ENCODE data around the gene RIC3.

Gene RIC3

DNA sequence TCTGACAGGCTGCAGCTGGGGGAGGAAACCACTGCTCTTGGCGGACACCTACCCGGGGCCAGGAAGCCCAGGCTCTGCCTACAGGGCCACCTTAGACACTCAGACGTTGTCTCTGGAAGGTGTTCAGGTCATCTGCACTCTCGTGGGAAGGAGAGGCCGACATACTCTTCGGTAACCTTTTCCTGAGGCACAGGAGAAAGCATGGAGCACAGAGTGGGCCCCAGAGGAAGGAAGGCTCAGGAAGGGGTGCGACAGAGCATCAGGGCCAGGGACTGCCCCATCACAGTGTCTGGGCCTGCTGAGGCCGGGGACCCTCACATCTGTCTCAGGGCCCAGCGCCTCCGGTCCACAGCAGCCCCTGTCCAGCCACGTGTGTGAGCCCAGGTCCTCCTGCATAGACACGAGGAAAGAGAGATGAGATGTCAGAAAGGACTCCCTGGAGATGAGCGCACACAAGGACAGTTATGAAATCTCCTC, 106.0 kb downstream of the RIC3 start:
- H3K79me2 ChIP-seq (ENCODE audit: low read length) = no peaks in the 10 kb centered on the region

GRCh38 chr11:8061555-8062428, 107.0 kb downstream of the RIC3 start:
- Histone ChIP-seq H3K36me3 (replicated peaks; ENCODE audit: insufficient read depth, low read length) (no peaks in the 10 kb centered on the region), H3K4me2 (ENCODE audit: low read depth, low read length) (no peak overlapping the region), H3K9me2 (replicated peaks; ENCODE audit: insufficient read depth, low read length) (no peaks in the 10 kb centered on the region), H3F3A (ENCODE audit: insufficient read depth, low read length) (no peaks in the 10 kb centered on the region), H3K9ac (ENCODE audit: low read length) (no peak overlapping the region), H3K27ac (ENCODE audit: low read length) (no peak overlapping the region), H3K4me3 (ENCODE audit: low read length) (no peak overlapping the region), H3K27me3 (replicated peaks; ENCODE audit: insufficient read depth, low read length) (no peaks in the 10 kb centered on the region), H3K4me1 (ENCODE audit: low read length) (no peaks in the 10 kb centered on the region), H3K79me2 (ENCODE audit: low read length) (no peaks in the 10 kb centered on the region), H4K20me1 (ENCODE audit: insufficient read depth, low read length) (no peaks in the 10 kb centered on the region), H2AFZ (ENCODE audit: low read length) (no peak overlapping the region), H3K9me3 (replicated peaks; ENCODE audit: insufficient read depth, low read length) (no peaks in the 10 kb centered on the region)
- TF ChIP-seq EZH2 (optimal IDR thresholded peaks at IDR 0.05; ENCODE audit: low read depth, low read length) (no peak), EZH2phosphoT487 (IDR thresholded peaks at IDR 0.05; ENCODE audit: low read length) (no peak)
- TF ChIP-seq, protein P1, sequence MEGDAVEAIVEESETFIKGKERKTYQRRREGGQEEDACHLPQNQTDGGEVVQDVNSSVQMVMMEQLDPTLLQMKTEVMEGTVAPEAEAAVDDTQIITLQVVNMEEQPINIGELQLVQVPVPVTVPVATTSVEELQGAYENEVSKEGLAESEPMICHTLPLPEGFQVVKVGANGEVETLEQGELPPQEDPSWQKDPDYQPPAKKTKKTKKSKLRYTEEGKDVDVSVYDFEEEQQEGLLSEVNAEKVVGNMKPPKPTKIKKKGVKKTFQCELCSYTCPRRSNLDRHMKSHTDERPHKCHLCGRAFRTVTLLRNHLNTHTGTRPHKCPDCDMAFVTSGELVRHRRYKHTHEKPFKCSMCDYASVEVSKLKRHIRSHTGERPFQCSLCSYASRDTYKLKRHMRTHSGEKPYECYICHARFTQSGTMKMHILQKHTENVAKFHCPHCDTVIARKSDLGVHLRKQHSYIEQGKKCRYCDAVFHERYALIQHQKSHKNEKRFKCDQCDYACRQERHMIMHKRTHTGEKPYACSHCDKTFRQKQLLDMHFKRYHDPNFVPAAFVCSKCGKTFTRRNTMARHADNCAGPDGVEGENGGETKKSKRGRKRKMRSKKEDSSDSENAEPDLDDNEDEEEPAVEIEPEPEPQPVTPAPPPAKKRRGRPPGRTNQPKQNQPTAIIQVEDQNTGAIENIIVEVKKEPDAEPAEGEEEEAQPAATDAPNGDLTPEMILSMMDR (IDR thresholded peaks at IDR 0.05; ENCODE audit: low read length) = no peak
- no peak for DNase-seq

More for the DNA sequence above, 106.0 kb downstream of the RIC3 start:
- Histone ChIP-seq H3K4me1 (ENCODE audit: low read length) (no peaks in the 10 kb centered on the region), H3K4me3 (ENCODE audit: low read length) (no peak overlapping the region), H3K4me2 (ENCODE audit: low read depth, low read length) (no peak overlapping the region), H2AFZ (ENCODE audit: low read length) (0 out of 2 replicates have a peak overlapping the region, but pooled peaks have one; percentile 15), H3K27ac (ENCODE audit: low read length) (no peak overlapping the region), H4K20me1 (ENCODE audit: insufficient read depth, low read length) (no peaks in the 10 kb centered on the region), H3K27me3 (replicated peaks; ENCODE audit: insufficient read depth, low read length) (no peaks in the 10 kb centered on the region), H3K9me2 (replicated peaks; ENCODE audit: insufficient read depth, low read length) (no peaks in the 10 kb centered on the region), H3K36me3 (replicated peaks; ENCODE audit: insufficient read depth, low read length) (no peaks in the 10 kb centered on the region), H3K9ac (ENCODE audit: low read length) (no peak overlapping the region), H3K9me3 (replicated peaks; ENCODE audit: insufficient read depth, low read length) (no peaks in the 10 kb centered on the region), H3F3A (ENCODE audit: insufficient read depth, low read length) (no peaks in the 10 kb centered on the region)
- DNase-seq = no peak
- TF ChIP-seq EZH2 (optimal IDR thresholded peaks at IDR 0.05; ENCODE audit: low read depth, low read length) (no peak), EZH2phosphoT487 (IDR thresholded peaks at IDR 0.05; ENCODE audit: low read length) (no peak)
- TF ChIP-seq, protein P1 (IDR thresholded peaks at IDR 0.05; ENCODE audit: low read length) = no peak

DNA sequence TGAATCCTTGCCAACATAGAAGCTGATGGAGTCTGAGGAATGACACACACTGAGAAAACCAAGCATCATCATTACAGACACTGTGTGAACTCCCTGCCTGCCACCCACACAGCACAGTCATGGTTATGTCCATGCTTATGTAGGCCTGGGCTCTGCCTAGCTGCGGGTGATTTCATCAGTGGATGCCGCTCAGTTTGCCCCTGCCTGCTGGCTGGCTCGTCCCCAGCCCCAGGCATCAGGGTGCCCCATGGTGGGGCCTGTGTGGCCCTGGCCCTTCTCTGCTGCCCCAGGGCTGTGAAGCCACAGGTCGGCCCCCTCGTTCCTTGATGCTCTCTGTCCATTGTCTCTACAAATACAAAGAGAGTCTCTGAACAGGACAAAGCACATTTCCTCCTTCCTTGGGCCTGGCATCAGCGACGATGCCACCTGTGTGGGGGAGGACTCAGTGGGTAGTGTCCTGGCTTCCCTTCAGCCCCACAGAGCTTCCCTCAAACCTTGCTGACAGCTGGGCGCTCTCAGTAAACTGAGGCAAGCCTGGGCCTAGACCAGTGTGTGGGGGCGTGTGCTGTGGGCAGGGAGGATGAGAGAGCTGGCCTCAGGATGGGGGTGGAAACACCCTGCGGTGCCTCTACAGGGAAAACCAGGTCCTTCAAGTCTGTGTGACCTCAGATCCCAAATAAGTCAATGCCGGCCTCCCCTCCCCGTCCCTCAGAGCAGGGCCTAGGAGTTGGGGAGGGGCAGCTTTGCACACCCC, 107.8 kb downstream of the RIC3 start:
- H3K79me2 ChIP-seq (ENCODE audit: low read length) = no peaks in the 10 kb centered on the region
- TF ChIP-seq EZH2 (optimal IDR thresholded peaks at IDR 0.05; ENCODE audit: low read depth, low read length) (no peak), EZH2phosphoT487 (IDR thresholded peaks at IDR 0.05; ENCODE audit: low read length) (no peak)
- TF ChIP-seq, protein P1 (IDR thresholded peaks at IDR 0.05; ENCODE audit: low read length) = no peak
- no peaks in the 10 kb centered on the region for H3K27me3 ChIP-seq (replicated peaks; ENCODE audit: insufficient read depth, low read length)
- H3K4me1 ChIP-seq (ENCODE audit: low read length) = no peaks in the 10 kb centered on the region
- no peak overlapping the region for H3K4me2 ChIP-seq (ENCODE audit: low read depth, low read length)
- H4K20me1 ChIP-seq (ENCODE audit: insufficient read depth, low read length) = no peaks in the 10 kb centered on the region
- H3K9me3 ChIP-seq (replicated peaks; ENCODE audit: insufficient read depth, low read length) = no peaks in the 10 kb centered on the region
- no peak for DNase-seq
- H2AFZ ChIP-seq (ENCODE audit: low read length) = no peak overlapping the region
- H3K27ac ChIP-seq (ENCODE audit: low read length) = no peak overlapping the region
- no peaks in the 10 kb centered on the region for H3F3A ChIP-seq (ENCODE audit: insufficient read depth, low read length)
- no peaks in the 10 kb centered on the region for H3K9me2 ChIP-seq (replicated peaks; ENCODE audit: insufficient read depth, low read length)
- no peaks in the 10 kb centered on the region for H3K36me3 ChIP-seq (replicated peaks; ENCODE audit: insufficient read depth, low read length)
- no peak overlapping the region for H3K9ac ChIP-seq (ENCODE audit: low read length)
- H3K4me3 ChIP-seq (ENCODE audit: low read length) = no peak overlapping the region

All from MM.1S (cell line).